Cardiac fibroblast (primary cell): Measurements from ENCODE around the gene LENEP.

ENCODE experiments used
- DNase-seq, 2 donors: peaks; one replicate each; pipeline versions ENCODE4 v3.0.0 to v3.0.0-alpha.2; 2010; ENCODE audit warnings: low read depth in 2 of 2
- H3K4me3 ChIP-seq, 2 donors: replicated peaks in 1 of 2; 1 replicate in 1 of 2; 2 replicates in 1 of 2; pipeline ENCODE4 v1.5.1; 2011; ENCODE audit warnings: low read depth in 2 of 2, low read length in 2 of 2, mild to moderate bottlenecking in 2 of 2, moderate library complexity in 1 of 2
- CTCF ChIP-seq: IDR thresholded peaks from one replicate; pipeline ENCODE4 v1.5.1; 2011; ENCODE audit warnings: low read depth, mild to moderate bottlenecking, low read length, inconsistent platforms

Gene LENEP

GRCh38 chr1:155000411-155000725 is 7.0 kb downstream of the LENEP start:
- no peak for DNase-seq
- no peak for TF ChIP-seq CTCF
- H3K4me3 ChIP-seq = peak overlapping the region; percentile 68 to 70

GRCh38 chr1:155000726-155001424 is 7.5 kb downstream of the LENEP start:
- TF ChIP-seq CTCF = peak; percentile 2
- peak; percentile 83 to 88 for DNase-seq
- H3K4me3 ChIP-seq = peak overlapping the region; percentile 68 to 70

- no peak for TF ChIP-seq CTCF
- H3K4me3 ChIP-seq = peak overlapping the region; percentile 68 to 70
- DNase-seq = no peak
These were observed 8.0 kb downstream of the LENEP start for GRCh38 chr1:155001425-155001674.

GRCh38 chr1:155001675-155002463 is 8.5 kb downstream of the LENEP start:
- H3K4me3 ChIP-seq = peak overlapping the region; percentile 68 to 88
- DNase-seq = peak; percentile 99
- peak; percentile 38 for TF ChIP-seq CTCF

- H3K4me3 ChIP-seq = peak within 1 kb of the TSS; percentile 85 to 88
- TF ChIP-seq CTCF = no peak
- peak; percentile 29 to 36 for DNase-seq
These were observed 9.3 kb downstream of the LENEP start, which contains the start of gene ZBTB7B for GRCh38 chr1:155002464-155003226. TSS of gene ZBTB7B (plus strand) at chr1:155002802. CDS start at chr1:155014661, 11,859 bp downstream.

- peak overlapping the region; percentile 85 to 88 for H3K4me3 ChIP-seq
These were observed 9.9 kb downstream of the LENEP start for GRCh38 chr1:155003227-155003765.

More at GRCh38 chr1:155003227-155003765, 9.9 kb downstream of the LENEP start:
- TF ChIP-seq CTCF = no peak
- peak in 1 of 2 donors; percentile 30 for DNase-seq
